ENCODE measurements around the gene SMPDL3B.
A peak's percentile ranks its signal among the peaks of the same experiment; 100 is the strongest.

Gene SMPDL3B

GRCh38 chr1:27938488-27938887 is 3.7 kb downstream of the SMPDL3B start:
- H3K36me3 ChIP-seq (ENCODE audit: control insufficient read depth in 1 of 2, insufficient read depth in 2 of 2, low read length in 2 of 2) = peaks cover 0 to 3% of the 10 kb centered on the region in 2 donors
- no peak overlapping the region for H3K9ac ChIP-seq (ENCODE audit: low read depth in 1 of 2, low read length in 2 of 2)
- H3K9me3 ChIP-seq (ENCODE audit: control insufficient read depth in 1 of 2, low read length in 2 of 2) = no peaks in the 10 kb centered on the region
- H3K4me1 ChIP-seq (ENCODE audit: control insufficient read depth in 1 of 2, insufficient read depth in 2 of 2, low read length in 2 of 2) = peaks cover 5 to 7% of the 10 kb centered on the region in 2 donors
- H3K27me3 ChIP-seq (ENCODE audit: control insufficient read depth in 1 of 2, insufficient read depth in 2 of 2, low read length in 2 of 2) = no peaks in the 10 kb centered on the region
- H3K4me3 ChIP-seq (ENCODE audit: low read depth in 1 of 2, low read length in 2 of 2) = no peak overlapping the region
- no peak overlapping the region for H3K27ac ChIP-seq (ENCODE audit: low read depth, low read length)

GRCh38 chr1:27940297-27940696 is 5.5 kb downstream of the SMPDL3B start:
- Histone ChIP-seq H3K4me3 (ENCODE audit: low read depth in 1 of 2, low read length in 2 of 2) (no peak overlapping the region), H3K9ac (ENCODE audit: low read depth in 1 of 2, low read length in 2 of 2) (no peak overlapping the region), H3K27ac (ENCODE audit: low read depth, low read length) (no peak overlapping the region), H3K36me3 (ENCODE audit: control insufficient read depth in 1 of 2, insufficient read depth in 2 of 2, low read length in 2 of 2) (peaks cover 0 to 3% of the 10 kb centered on the region in 2 donors), H3K9me3 (ENCODE audit: control insufficient read depth in 1 of 2, low read length in 2 of 2) (no peaks in the 10 kb centered on the region), H3K4me1 (ENCODE audit: control insufficient read depth in 1 of 2, insufficient read depth in 2 of 2, low read length in 2 of 2) (peaks cover 5 to 7% of the 10 kb centered on the region in 2 donors), H3K27me3 (ENCODE audit: control insufficient read depth in 1 of 2, insufficient read depth in 2 of 2, low read length in 2 of 2) (no peaks in the 10 kb centered on the region)

GRCh38 chr1:27940870-27941560 is 6.2 kb downstream of the SMPDL3B start:
- Histone ChIP-seq H3K27ac (ENCODE audit: low read depth, low read length) (no peak overlapping the region), H3K27me3 (ENCODE audit: control insufficient read depth in 1 of 2, insufficient read depth in 2 of 2, low read length in 2 of 2) (no peaks in the 10 kb centered on the region), H3K4me3 (ENCODE audit: low read depth in 1 of 2, low read length in 2 of 2) (no peak overlapping the region), H3K9ac (ENCODE audit: low read depth in 1 of 2, low read length in 2 of 2) (no peak overlapping the region), H3K9me3 (ENCODE audit: control insufficient read depth in 1 of 2, low read length in 2 of 2) (no peaks in the 10 kb centered on the region), H3K4me1 (ENCODE audit: control insufficient read depth in 1 of 2, insufficient read depth in 2 of 2, low read length in 2 of 2) (peaks cover under 1 to 2% of the 10 kb centered on the region in 2 donors), H3K36me3 (ENCODE audit: control insufficient read depth in 1 of 2, insufficient read depth in 2 of 2, low read length in 2 of 2) (peaks cover 0 to 3% of the 10 kb centered on the region in 2 donors)

GRCh38 chr1:27941671-27942540 is 7.1 kb downstream of the SMPDL3B start:
- no peaks in the 10 kb centered on the region for H3K27me3 ChIP-seq (ENCODE audit: control insufficient read depth in 1 of 2, insufficient read depth in 2 of 2, low read length in 2 of 2)
- no peaks in the 10 kb centered on the region for H3K9me3 ChIP-seq (ENCODE audit: control insufficient read depth in 1 of 2, low read length in 2 of 2)
- H3K36me3 ChIP-seq (ENCODE audit: control insufficient read depth in 1 of 2, insufficient read depth in 2 of 2, low read length in 2 of 2) = peaks cover 0 to 3% of the 10 kb centered on the region in 2 donors
- no peak overlapping the region for H3K9ac ChIP-seq (ENCODE audit: low read depth in 1 of 2, low read length in 2 of 2)
- no peak overlapping the region for H3K4me3 ChIP-seq (ENCODE audit: low read depth in 1 of 2, low read length in 2 of 2)
- H3K4me1 ChIP-seq (ENCODE audit: control insufficient read depth in 1 of 2, insufficient read depth in 2 of 2, low read length in 2 of 2) = no peaks in the 10 kb centered on the region
- no peak overlapping the region for H3K27ac ChIP-seq (ENCODE audit: low read depth, low read length)

- no peak overlapping the region for H3K4me3 ChIP-seq (ENCODE audit: low read depth in 1 of 2, low read length in 2 of 2)
- peaks cover 0 to 3% of the 10 kb centered on the region in 2 donors for H3K4me1 ChIP-seq (ENCODE audit: control insufficient read depth in 1 of 2, insufficient read depth in 2 of 2, low read length in 2 of 2)
- H3K36me3 ChIP-seq (ENCODE audit: control insufficient read depth in 1 of 2, insufficient read depth in 2 of 2, low read length in 2 of 2) = peaks cover 0 to 10% of the 10 kb centered on the region in 2 donors
- no peaks in the 10 kb centered on the region for H3K9me3 ChIP-seq (ENCODE audit: control insufficient read depth in 1 of 2, low read length in 2 of 2)
- H3K9ac ChIP-seq (ENCODE audit: low read depth in 1 of 2, low read length in 2 of 2) = no peak overlapping the region
- no peak overlapping the region for H3K27ac ChIP-seq (ENCODE audit: low read depth, low read length)
- no peaks in the 10 kb centered on the region for H3K27me3 ChIP-seq (ENCODE audit: control insufficient read depth in 1 of 2, insufficient read depth in 2 of 2, low read length in 2 of 2)
Measured at GRCh38 chr1:27945020-27945419, 10.2 kb downstream of the SMPDL3B start.

GRCh38 chr1:27949027-27949426 is 14.2 kb downstream of the SMPDL3B start:
- H3K27me3 ChIP-seq (ENCODE audit: control insufficient read depth in 1 of 2, insufficient read depth in 2 of 2, low read length in 2 of 2) = no peaks in the 10 kb centered on the region
- no peaks in the 10 kb centered on the region for H3K9me3 ChIP-seq (ENCODE audit: control insufficient read depth in 1 of 2, low read length in 2 of 2)
- H3K4me1 ChIP-seq (ENCODE audit: control insufficient read depth in 1 of 2, insufficient read depth in 2 of 2, low read length in 2 of 2) = peaks cover 19 to 34% of the 10 kb centered on the region in 2 donors
- H3K4me3 ChIP-seq (ENCODE audit: low read depth in 1 of 2, low read length in 2 of 2) = no peak overlapping the region
- peaks cover 0 to 7% of the 10 kb centered on the region in 2 donors for H3K36me3 ChIP-seq (ENCODE audit: control insufficient read depth in 1 of 2, insufficient read depth in 2 of 2, low read length in 2 of 2)
- no peak overlapping the region for H3K9ac ChIP-seq (ENCODE audit: low read depth in 1 of 2, low read length in 2 of 2)
- H3K27ac ChIP-seq (ENCODE audit: low read depth, low read length) = no peak overlapping the region

GRCh38 chr1:27951396-27951795 is 16.6 kb downstream of the SMPDL3B start:
- Histone ChIP-seq H3K36me3 (ENCODE audit: control insufficient read depth in 1 of 2, insufficient read depth in 2 of 2, low read length in 2 of 2) (peaks cover 0 to 17% of the 10 kb centered on the region in 2 donors), H3K9ac (ENCODE audit: low read depth in 1 of 2, low read length in 2 of 2) (no peak overlapping the region), H3K4me1 (ENCODE audit: control insufficient read depth in 1 of 2, insufficient read depth in 2 of 2, low read length in 2 of 2) (peaks cover 19 to 34% of the 10 kb centered on the region in 2 donors), H3K27me3 (ENCODE audit: control insufficient read depth in 1 of 2, insufficient read depth in 2 of 2, low read length in 2 of 2) (no peaks in the 10 kb centered on the region), H3K9me3 (ENCODE audit: control insufficient read depth in 1 of 2, low read length in 2 of 2) (no peaks in the 10 kb centered on the region), H3K4me3 (ENCODE audit: low read depth in 1 of 2, low read length in 2 of 2) (no peak overlapping the region), H3K27ac (ENCODE audit: low read depth, low read length) (no peak overlapping the region)

- H3K4me1 ChIP-seq (ENCODE audit: control insufficient read depth in 1 of 2, insufficient read depth in 2 of 2, low read length in 2 of 2) = peaks cover 19 to 34% of the 10 kb centered on the region in 2 donors
- H3K4me3 ChIP-seq (ENCODE audit: low read depth in 1 of 2, low read length in 2 of 2) = no peak overlapping the region
- H3K36me3 ChIP-seq (ENCODE audit: control insufficient read depth in 1 of 2, insufficient read depth in 2 of 2, low read length in 2 of 2) = peaks cover 0 to 17% of the 10 kb centered on the region in 2 donors
- H3K9ac ChIP-seq (ENCODE audit: low read depth in 1 of 2, low read length in 2 of 2) = no peak overlapping the region
- no peaks in the 10 kb centered on the region for H3K9me3 ChIP-seq (ENCODE audit: control insufficient read depth in 1 of 2, low read length in 2 of 2)
- H3K27ac ChIP-seq (ENCODE audit: low read depth, low read length) = peak overlapping the region; percentile 66
- H3K27me3 ChIP-seq (ENCODE audit: control insufficient read depth in 1 of 2, insufficient read depth in 2 of 2, low read length in 2 of 2) = no peaks in the 10 kb centered on the region
Measured at GRCh38 chr1:27952147-27952546, 17.3 kb downstream of the SMPDL3B start.

- Histone ChIP-seq H3K4me1 (ENCODE audit: control insufficient read depth in 1 of 2, insufficient read depth in 2 of 2, low read length in 2 of 2) (peaks cover 19 to 34% of the 10 kb centered on the region in 2 donors), H3K36me3 (ENCODE audit: control insufficient read depth in 1 of 2, insufficient read depth in 2 of 2, low read length in 2 of 2) (peaks cover 0 to 15% of the 10 kb centered on the region in 2 donors), H3K9me3 (ENCODE audit: control insufficient read depth in 1 of 2, low read length in 2 of 2) (no peaks in the 10 kb centered on the region), H3K9ac (ENCODE audit: low read depth in 1 of 2, low read length in 2 of 2) (no peak overlapping the region), H3K4me3 (ENCODE audit: low read depth in 1 of 2, low read length in 2 of 2) (no peak overlapping the region), H3K27ac (ENCODE audit: low read depth, low read length) (no peak overlapping the region), H3K27me3 (ENCODE audit: control insufficient read depth in 1 of 2, insufficient read depth in 2 of 2, low read length in 2 of 2) (no peaks in the 10 kb centered on the region)
Measured at GRCh38 chr1:27954186-27954585, 19.4 kb downstream of the SMPDL3B start.

GRCh38 chr1:27955076-27955475 is 20.3 kb downstream of the SMPDL3B start:
- Histone ChIP-seq H3K27ac (ENCODE audit: low read depth, low read length) (no peak overlapping the region), H3K9me3 (ENCODE audit: control insufficient read depth in 1 of 2, low read length in 2 of 2) (no peaks in the 10 kb centered on the region), H3K9ac (ENCODE audit: low read depth in 1 of 2, low read length in 2 of 2) (no peak overlapping the region), H3K36me3 (ENCODE audit: control insufficient read depth in 1 of 2, insufficient read depth in 2 of 2, low read length in 2 of 2) (peaks cover 0 to 10% of the 10 kb centered on the region in 2 donors), H3K27me3 (ENCODE audit: control insufficient read depth in 1 of 2, insufficient read depth in 2 of 2, low read length in 2 of 2) (no peaks in the 10 kb centered on the region), H3K4me3 (ENCODE audit: low read depth in 1 of 2, low read length in 2 of 2) (no peak overlapping the region), H3K4me1 (ENCODE audit: control insufficient read depth in 1 of 2, insufficient read depth in 2 of 2, low read length in 2 of 2) (peaks cover 19 to 31% of the 10 kb centered on the region in 2 donors)

Data from duodenal mucosa (tissue), 2 donors.